CD14-positive monocyte (primary cell): ENCODE data around the gene CD276. TPM values are rescaled to one million over a fixed set of nuclear protein-coding genes. Genes with fewer than 3 reads are reported as not detected.

Experiments
- DNase-seq, 3 donors: peaks; one replicate each; pipeline ENCODE4 v3.0.0-alpha.2; 2011 to 2022
- H2AFZ ChIP-seq: 2 replicates; pipeline ENCODE4 v1.6.0; 2012; ENCODE audit warnings: mild to moderate bottlenecking, low read depth, low read length, inconsistent platforms; ENCODE audit not compliant: insufficient read depth, poor library complexity, severe bottlenecking
- H3K27ac ChIP-seq, 2 donors: 1 replicate in 1 of 2; 2 replicates in 1 of 2; pipeline ENCODE4 v1.5.1; 2012 to 2013; ENCODE audit warnings: low read length in 2 of 2, control low read depth in 1 of 2, inconsistent platforms in 1 of 2, low read depth in 1 of 2, mild to moderate bottlenecking in 1 of 2
- H3K27me3 ChIP-seq, 2 donors: one replicate each; pipeline versions ENCODE4 v1.6.0 to v1.6.1; 2011 to 2013; ENCODE audit warnings: low read length in 2 of 2; ENCODE audit not compliant: control insufficient read depth in 2 of 2, insufficient read depth in 2 of 2
- H3K36me3 ChIP-seq, 2 donors: replicated peaks in 1 of 2; 1 replicate in 1 of 2; 2 replicates in 1 of 2; pipeline versions ENCODE4 v1.5.1 to v1.6.1; 2012 to 2013; ENCODE audit warnings: low read length in 2 of 2, control low read depth in 1 of 2, inconsistent platforms in 1 of 2, mild to moderate bottlenecking in 1 of 2; ENCODE audit not compliant: insufficient read depth in 2 of 2, control insufficient read depth in 1 of 2
- H3K4me1 ChIP-seq, 2 donors: 1 replicate in 1 of 2; 2 replicates in 1 of 2; pipeline versions ENCODE4 v1.5.1 to v1.6.1; 2012 to 2013; ENCODE audit warnings: low read length in 2 of 2, control low read depth in 1 of 2, inconsistent platforms in 1 of 2, mild to moderate bottlenecking in 1 of 2, moderate library complexity in 1 of 2; ENCODE audit not compliant: insufficient read depth in 2 of 2, control insufficient read depth in 1 of 2
- H3K4me2 ChIP-seq: replicated peaks from 2 replicates; pipeline ENCODE3; 2012; ENCODE audit warnings: low read length, moderate library complexity, mild to moderate bottlenecking; ENCODE audit not compliant: poor library complexity, severe bottlenecking; ENCODE audit errors: extremely low read depth
- H3K4me3 ChIP-seq, 3 experiments: fragments of 200-600 bp in 1 of 3; sonication (generic) in 1 of 3; replicated peaks in 1 of 3; 1 replicate in 2 of 3; 2 replicates in 1 of 3; pipeline ENCODE4 v1.5.1; 2011 to 2013; ENCODE audit warnings: low read length in 3 of 3, mild to moderate bottlenecking in 3 of 3, control low read depth in 2 of 3, low read depth in 2 of 3, inconsistent platforms in 1 of 3, moderate library complexity in 1 of 3
- H3K79me2 ChIP-seq: 2 replicates; pipeline ENCODE4 v1.6.0; 2012; ENCODE audit warnings: mild to moderate bottlenecking, control low read depth, inconsistent platforms, low read length, moderate library complexity; ENCODE audit not compliant: insufficient read depth
- H3K9ac ChIP-seq: 2 replicates; pipeline ENCODE4 v1.6.0; 2017; ENCODE audit warnings: low read length, mild to moderate bottlenecking; ENCODE audit not compliant: insufficient read depth, poor library complexity, severe bottlenecking
- H3K9me3 ChIP-seq, 2 donors: replicated peaks in 1 of 2; 1 replicate in 1 of 2; 2 replicates in 1 of 2; pipeline versions ENCODE4 v1.5.1 to v1.6.1; 2012 to 2013; ENCODE audit warnings: low read length in 2 of 2, control low read depth in 1 of 2; ENCODE audit not compliant: control insufficient read depth in 1 of 2, insufficient read depth in 1 of 2
- H4K20me1 ChIP-seq: 2 replicates; pipeline ENCODE4 v1.6.0; 2012; ENCODE audit warnings: mild to moderate bottlenecking, low read length, control low read depth, moderate library complexity; ENCODE audit not compliant: insufficient read depth
- H3K27ac Mint-ChIP-seq, 7 donors: one replicate each; pipeline ENCODE4 v1.8.0; 2020; ENCODE audit warnings: mild to moderate bottlenecking in 7 of 7, mixed read lengths in 7 of 7, moderate library complexity in 6 of 7, inconsistent platforms in 2 of 7
- H3K27me3 Mint-ChIP-seq, 3 donors: one replicate each; pipeline ENCODE4 v1.8.0; 2021 to 2022; ENCODE audit warnings: low read depth in 3 of 3, mild to moderate bottlenecking in 3 of 3, mixed read lengths in 3 of 3, moderate library complexity in 3 of 3, inconsistent platforms in 1 of 3
- H3K36me3 Mint-ChIP-seq, 2 donors: one replicate each; pipeline ENCODE4 v1.8.0; 2020; ENCODE audit warnings: mixed read lengths in 2 of 2, inconsistent platforms in 1 of 2, mild to moderate bottlenecking in 1 of 2
- H3K4me1 Mint-ChIP-seq: one replicate; pipeline ENCODE4 v1.8.0; 2020; ENCODE audit warnings: mild to moderate bottlenecking, mixed read lengths
- H3K4me3 Mint-ChIP-seq, 2 donors: one replicate each; pipeline ENCODE4 v1.8.0; 2020; ENCODE audit warnings: mild to moderate bottlenecking in 2 of 2, mixed read lengths in 2 of 2, moderate library complexity in 1 of 2
- H3K9me3 Mint-ChIP-seq, 7 donors: one replicate each; pipeline ENCODE4 v1.8.0; 2020 to 2022; ENCODE audit warnings: mixed read lengths in 7 of 7, mild to moderate bottlenecking in 6 of 7, moderate library complexity in 6 of 7, inconsistent platforms in 2 of 7
- CTCF ChIP-seq: fragments of 200-600 bp; IDR thresholded peaks from one replicate; pipeline ENCODE4 v1.8.0; 2022; ENCODE audit warnings: antibody characterized with exemption, mild to moderate bottlenecking
- WGBS: methylation state at CpG from one replicate; pipeline ENCODE4 v1.1.5; 2013; ENCODE audit warnings: missing lambda C conversion rate; ENCODE audit not compliant: insufficient coverage; 5-methylcytosine and 5-hydroxymethylcytosine counted together
- intact Hi-C, 2 donors: fragments of 100-400 bp; cut with micrococcal nuclease; formaldehyde crosslinking; loops; one replicate each; pipeline versions ENCODE4 v1.15.0 to v1.15.1; 2023
- polyA plus RNA-seq, 3 donors: library from polyadenylated mRNA; depleted of rRNA in 1 of 3; unstranded in 2 of 3; stranded (reverse) in 1 of 3; fragments of 300-500 nt in 2 of 3; fragments of >200 nt in 1 of 3; fragmentation: Illumina TruSeq in 2 of 3; gene quantifications; 1 replicate in 2 of 3; 2 replicates in 1 of 3; pipeline ENCODE4 v1.2.3, GENCODE V29; 2012 to 2021

CD276 gene
- polyA plus RNA-seq, 3 donors = 0.52 to 0.72 (median 0.64) TPM

DNA sequence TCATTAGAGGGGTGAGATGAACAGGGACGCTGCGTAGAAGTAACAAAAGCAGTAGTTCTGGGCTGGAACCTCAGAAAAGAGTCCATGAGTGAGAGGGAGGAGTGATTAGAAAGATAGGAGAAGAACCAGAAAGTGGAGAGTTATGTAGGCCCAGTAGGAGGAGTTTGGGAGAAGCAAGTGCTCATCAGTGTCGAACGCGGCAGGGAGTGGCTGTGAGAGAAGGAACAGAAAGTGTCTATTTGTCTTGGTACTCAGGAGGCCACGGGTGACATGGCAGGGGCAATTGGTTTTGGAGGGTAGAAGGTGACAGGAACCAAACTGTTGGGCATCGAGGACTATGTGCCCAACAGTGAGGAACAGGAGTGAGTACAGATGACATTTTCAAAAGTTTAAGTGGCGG lies 70.3 kb downstream of the CD276 start:
- WGBS = 65% methylated on average over 8 of the region's 8 CpGs
- Histone ChIP-seq H3K79me2 (no peaks in the 10 kb centered on the region), H3K4me1 (no peaks in the 10 kb centered on the region), H3K27ac (no peak overlapping the region), H2AFZ (no peak overlapping the region), H4K20me1 (no peaks in the 10 kb centered on the region), H3K27me3 (peaks cover 39 to 60% of the 10 kb centered on the region in 2 donors), H3K4me3 (no peak overlapping the region), H3K36me3 (no peaks in the 10 kb centered on the region), H3K9me3 (no peaks in the 10 kb centered on the region), H3K4me2 (no peak overlapping the region), H3K9ac (no peak overlapping the region)
- Mint-ChIP-seq H3K4me1 (peaks cover 2% of the 10 kb centered on the region), H3K4me3 (peak overlapping the region in 1 of 2 donors; percentile 81), H3K27ac (no peak overlapping the region), H3K36me3 (peaks cover 0 to 2% of the 10 kb centered on the region in 2 donors), H3K9me3 (peaks cover 0 to 6% (median 2%) of the 10 kb centered on the region in 7 donors), H3K27me3 (peaks cover 49 to 69% (median 53%) of the 10 kb centered on the region in 3 donors)
- no peak for DNase-seq
- TF ChIP-seq CTCF = no peak
- intact Hi-C loops = no loop called here

DNA sequence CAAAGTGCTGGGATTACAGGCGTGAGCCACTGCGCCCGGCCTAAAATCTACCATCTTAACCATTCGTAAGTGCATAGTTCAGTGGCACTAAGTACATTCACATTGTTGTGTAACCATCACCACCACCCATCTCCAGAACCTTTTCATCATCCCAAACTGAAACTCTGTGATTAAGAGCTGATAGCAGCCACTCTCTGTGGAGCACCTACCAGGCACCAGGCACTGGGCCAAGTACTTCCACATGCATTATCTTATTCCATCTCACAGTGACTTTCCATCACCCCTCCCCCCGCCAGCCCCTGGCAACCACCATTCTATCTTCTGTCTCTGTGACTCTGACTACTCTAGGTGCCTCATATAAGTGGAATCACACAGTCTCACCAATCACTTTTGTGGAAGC lies 71.3 kb downstream of the CD276 start:
- Mint-ChIP-seq H3K36me3 (peaks cover 0 to 2% of the 10 kb centered on the region in 2 donors), H3K4me1 (peaks cover 2% of the 10 kb centered on the region), H3K27me3 (peaks cover 38 to 59% (median 43%) of the 10 kb centered on the region in 3 donors), H3K4me3 (peak overlapping the region in 1 of 2 donors; percentile 60), H3K9me3 (peaks cover 0 to 6% (median 2%) of the 10 kb centered on the region in 7 donors), H3K27ac (no peak overlapping the region)
- no peak for TF ChIP-seq CTCF
- H3K79me2 ChIP-seq = no peaks in the 10 kb centered on the region
- no peak overlapping the region for H2AFZ ChIP-seq
- H3K27ac ChIP-seq = no peak overlapping the region
- no peaks in the 10 kb centered on the region for H3K4me1 ChIP-seq
- intact Hi-C loops = no loop called here
- WGBS = 98% methylated on average over 5 of the region's 5 CpGs
- H3K9me3 ChIP-seq = no peaks in the 10 kb centered on the region
- no peak overlapping the region for H3K4me3 ChIP-seq
- DNase-seq = no peak
- no peaks in the 10 kb centered on the region for H4K20me1 ChIP-seq
- no peak overlapping the region for H3K4me2 ChIP-seq
- no peak overlapping the region for H3K9ac ChIP-seq
- no peaks in the 10 kb centered on the region for H3K36me3 ChIP-seq
- H3K27me3 ChIP-seq = peaks cover 38 to 54% of the 10 kb centered on the region in 2 donors
